ENCODE measurements around the gene IQCB1. TPM values are rescaled to one million over a fixed set of nuclear protein-coding genes. Genes with fewer than 3 reads are reported as not detected.
"Not testable (repeated sequence)": the region's sequence is repeated elsewhere in the genome, so short reads cannot be mapped to it uniquely, and the experiment has no call there.

The IQCB1 gene
- total RNA-seq, 1 donor from 2014 or later = 89.6 TPM

GRCh38 chr3:121871430-121871829, 36.6 kb upstream of the IQCB1 start:
- H3K36me3 ChIP-seq = no peaks in the 10 kb centered on the region
- no peaks in the 10 kb centered on the region for H3K9me3 ChIP-seq (ENCODE audit: low read depth)
- TF ChIP-seq EZH2phosphoT487 (IDR thresholded peaks at IDR 0.05) (no peak), CTCF (IDR thresholded peaks at IDR 0.05) (no peak), EZH2 (IDR thresholded peaks at IDR 0.05) (no peak)
- no peak overlapping the region for H3K4me2 ChIP-seq
- no peaks in the 10 kb centered on the region for H4K20me1 ChIP-seq (ENCODE audit: low read depth)
- Mint-ChIP-seq H3K4me3 (no peak overlapping the region), H3K27ac (no peak overlapping the region), H3K27me3 (ENCODE audit: insufficient read depth, low read depth) (no peaks in the 10 kb centered on the region), H3K36me3 (no peaks in the 10 kb centered on the region), H3K9me3 (no peaks in the 10 kb centered on the region), H3K4me1 (no peaks in the 10 kb centered on the region)
- no peak overlapping the region for H3K4me3 ChIP-seq
- H3K79me2 ChIP-seq (ENCODE audit: low read depth) = no peaks in the 10 kb centered on the region
- H3K27ac ChIP-seq = no peak overlapping the region
- no peak overlapping the region for H2AFZ ChIP-seq (replicated peaks)
- no peaks in the 10 kb centered on the region for H3K27me3 ChIP-seq
- no peak for DNase-seq (ENCODE audit: low spot score)
- no peaks in the 10 kb centered on the region for H3F3A ChIP-seq (ENCODE audit: low read depth)
- no peaks in the 10 kb centered on the region for H3K4me1 ChIP-seq
- no peak overlapping the region for H3K9ac ChIP-seq

- H4K20me1 ChIP-seq (ENCODE audit: low read depth) = no peaks in the 10 kb centered on the region
- Mint-ChIP-seq H3K4me3 (no peak overlapping the region), H3K27me3 (ENCODE audit: insufficient read depth, low read depth) (no peaks in the 10 kb centered on the region), H3K4me1 (no peaks in the 10 kb centered on the region), H3K36me3 (peaks cover 3% of the 10 kb centered on the region), H3K9me3 (no peaks in the 10 kb centered on the region), H3K27ac (no peak overlapping the region)
- H3K36me3 ChIP-seq = no peaks in the 10 kb centered on the region
- H3K27me3 ChIP-seq = no peaks in the 10 kb centered on the region
- no peak overlapping the region for H3K27ac ChIP-seq
- no peak overlapping the region for H2AFZ ChIP-seq (replicated peaks)
- TF ChIP-seq EZH2 (IDR thresholded peaks at IDR 0.05) = no peak
- H3K79me2 ChIP-seq (ENCODE audit: low read depth) = no peaks in the 10 kb centered on the region
- DNase-seq (ENCODE audit: low spot score) = no peak
- H3K9me3 ChIP-seq (ENCODE audit: low read depth) = no peaks in the 10 kb centered on the region
- no peaks in the 10 kb centered on the region for H3F3A ChIP-seq (ENCODE audit: low read depth)
- no peak overlapping the region for H3K4me2 ChIP-seq
- H3K4me1 ChIP-seq = no peaks in the 10 kb centered on the region
- no peak overlapping the region for H3K9ac ChIP-seq
- H3K4me3 ChIP-seq = no peak overlapping the region
Observed at GRCh38 chr3:121870717-121871116, 35.9 kb upstream of the IQCB1 start.

- Mint-ChIP-seq H3K4me3 (no peak overlapping the region), H3K9me3 (no peaks in the 10 kb centered on the region), H3K4me1 (no peaks in the 10 kb centered on the region), H3K27ac (no peak overlapping the region), H3K36me3 (peaks cover 3% of the 10 kb centered on the region), H3K27me3 (ENCODE audit: insufficient read depth, low read depth) (no peaks in the 10 kb centered on the region)
- Histone ChIP-seq H3K4me1 (no peaks in the 10 kb centered on the region), H3F3A (ENCODE audit: low read depth) (no peaks in the 10 kb centered on the region), H3K36me3 (no peaks in the 10 kb centered on the region), H3K4me2 (no peak overlapping the region), H3K27me3 (no peaks in the 10 kb centered on the region), H3K9ac (no peak overlapping the region), H3K79me2 (ENCODE audit: low read depth) (no peaks in the 10 kb centered on the region), H3K4me3 (no peak overlapping the region), H2AFZ (replicated peaks) (no peak overlapping the region), H3K9me3 (ENCODE audit: low read depth) (no peaks in the 10 kb centered on the region), H3K27ac (no peak overlapping the region), H4K20me1 (ENCODE audit: low read depth) (no peaks in the 10 kb centered on the region)
- no peak for TF ChIP-seq EZH2phosphoT487 (IDR thresholded peaks at IDR 0.05)
- TF ChIP-seq EZH2 (IDR thresholded peaks at IDR 0.05) = no peak
- no peak for TF ChIP-seq CTCF (IDR thresholded peaks at IDR 0.05)
- DNase-seq (ENCODE audit: low spot score) = no peak
Observed at GRCh38 chr3:121869736-121870135, 34.9 kb upstream of the IQCB1 start.

- Histone ChIP-seq H3K27ac (no peak overlapping the region), H3K9me3 (ENCODE audit: low read depth) (no peaks in the 10 kb centered on the region), H3K9ac (no peak overlapping the region), H3K4me1 (no peaks in the 10 kb centered on the region), H3K27me3 (no peaks in the 10 kb centered on the region), H3K4me3 (no peak overlapping the region), H2AFZ (replicated peaks) (no peak overlapping the region), H3F3A (ENCODE audit: low read depth) (no peaks in the 10 kb centered on the region), H4K20me1 (ENCODE audit: low read depth) (no peaks in the 10 kb centered on the region), H3K4me2 (no peak overlapping the region), H3K79me2 (ENCODE audit: low read depth) (no peaks in the 10 kb centered on the region), H3K36me3 (no peaks in the 10 kb centered on the region)
- TF ChIP-seq EZH2 (IDR thresholded peaks at IDR 0.05) (no peak), EZH2phosphoT487 (IDR thresholded peaks at IDR 0.05) (no peak), CTCF (IDR thresholded peaks at IDR 0.05) (no peak)
- Mint-ChIP-seq H3K4me3 (no peak overlapping the region), H3K36me3 (peaks cover 10% of the 10 kb centered on the region), H3K27ac (no peak overlapping the region), H3K9me3 (peaks cover 8% of the 10 kb centered on the region), H3K27me3 (ENCODE audit: insufficient read depth, low read depth) (no peaks in the 10 kb centered on the region), H3K4me1 (no peaks in the 10 kb centered on the region)
- no peak for DNase-seq (ENCODE audit: low spot score)
Observed at GRCh38 chr3:121863801-121864200, 28.9 kb upstream of the IQCB1 start.

GRCh38 chr3:121863247-121863646, 28.4 kb upstream of the IQCB1 start:
- H3K4me3 ChIP-seq; H3K4me3 Mint-ChIP-seq; H3K27ac ChIP-seq; H3K27ac Mint-ChIP-seq; H3K36me3 ChIP-seq; H3K4me1 Mint-ChIP-seq; H3K79me2 ChIP-seq (ENCODE audit: low read depth); H3K9ac ChIP-seq; H2AFZ ChIP-seq (replicated peaks); H3K4me1 ChIP-seq; H3F3A ChIP-seq (ENCODE audit: low read depth); H3K4me2 ChIP-seq; H3K36me3 Mint-ChIP-seq; H3K27me3 Mint-ChIP-seq (ENCODE audit: insufficient read depth, low read depth); DNase-seq (ENCODE audit: low spot score); H3K9me3 Mint-ChIP-seq; H3K9me3 ChIP-seq (ENCODE audit: low read depth); H3K27me3 ChIP-seq; H4K20me1 ChIP-seq (ENCODE audit: low read depth): not testable (repeated sequence)

GRCh38 chr3:121857778-121858177, 22.9 kb upstream of the IQCB1 start:
- H3K27ac ChIP-seq; H3K4me1 ChIP-seq; H3K27me3 Mint-ChIP-seq (ENCODE audit: insufficient read depth, low read depth); H3K27ac Mint-ChIP-seq; H2AFZ ChIP-seq (replicated peaks); DNase-seq (ENCODE audit: low spot score); H3K27me3 ChIP-seq; H3F3A ChIP-seq (ENCODE audit: low read depth); H3K36me3 ChIP-seq; H3K4me3 Mint-ChIP-seq; H4K20me1 ChIP-seq (ENCODE audit: low read depth); H3K4me2 ChIP-seq; H3K9me3 ChIP-seq (ENCODE audit: low read depth); H3K36me3 Mint-ChIP-seq; H3K4me3 ChIP-seq; H3K9ac ChIP-seq; H3K9me3 Mint-ChIP-seq; H3K4me1 Mint-ChIP-seq; H3K79me2 ChIP-seq (ENCODE audit: low read depth): not testable (repeated sequence)

Measured in neural progenitor cell (in vitro differentiated cells).